ENCODE measurements around the gene COL5A2.
A peak's percentile ranks its signal among the peaks of the same experiment; 100 is the strongest.

COL5A2 gene

DNA sequence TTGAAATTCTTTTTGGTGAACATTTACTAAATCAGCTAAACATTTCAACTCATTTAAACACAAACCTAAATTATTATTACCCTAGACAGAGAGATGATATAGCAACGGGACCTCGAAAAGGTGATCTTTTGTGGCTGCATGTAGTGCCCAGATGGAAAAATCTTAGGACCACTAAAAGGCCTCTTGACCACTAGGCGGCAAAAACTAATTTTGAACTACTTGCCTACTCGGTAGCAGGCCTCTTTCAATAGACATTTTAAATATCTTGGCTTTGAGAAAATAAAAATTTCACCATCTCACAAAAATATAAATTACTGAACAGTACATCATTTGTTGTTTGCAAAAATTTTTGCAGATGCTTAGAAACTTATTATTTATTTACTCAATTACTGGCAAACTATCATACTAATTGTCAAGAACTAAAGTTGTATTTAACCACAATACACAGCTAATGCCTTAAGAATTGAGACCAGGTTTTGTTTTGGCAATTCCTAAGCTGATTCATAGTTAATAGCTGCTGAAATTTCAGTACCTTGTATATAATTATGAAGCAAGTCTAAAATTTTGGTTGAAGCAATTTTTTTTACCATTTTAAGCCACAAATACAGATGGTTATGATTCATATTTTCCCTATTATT lies 196.0 kb downstream of the COL5A2 start:
- peak; percentile 0 for DNase-seq
